Karpas-422 (cell line): ENCODE measurements around the gene SLC38A9. TPM values are rescaled to one million over a fixed set of nuclear protein-coding genes. Genes with fewer than 3 reads are reported as not detected.

Experiments
- DNase-seq: peaks from one replicate; pipeline ENCODE4 v3.0.0-alpha.2; 2015
- H2AFZ ChIP-seq: fragments of 200-600 bp; sonication (generic); 2 replicates; pipeline ENCODE4 v1.6.1; 2014; ENCODE audit warnings: antibody characterized with exemption, low read length, mixed read lengths
- H3K27ac ChIP-seq: fragments of 200-600 bp; sonication (generic); 2 replicates; pipeline ENCODE4 v1.5.1; 2014; ENCODE audit warnings: mild to moderate bottlenecking, low read length, moderate library complexity
- H3K27me3 ChIP-seq: fragments of 200-600 bp; sonication (generic); 2 replicates; pipeline ENCODE4 v1.6.1; 2014; ENCODE audit warnings: low read length, mixed read lengths
- H3K36me3 ChIP-seq: fragments of 200-600 bp; sonication (generic); 2 replicates; pipeline ENCODE4 v1.6.1; 2014; ENCODE audit warnings: low read length, mixed read lengths; ENCODE audit not compliant: insufficient read depth
- H3K4me1 ChIP-seq: fragments of 200-600 bp; sonication (generic); 2 replicates; pipeline ENCODE4 v1.6.1; 2014; ENCODE audit warnings: mild to moderate bottlenecking, low read length, mixed read lengths
- H3K4me2 ChIP-seq: fragments of 200-600 bp; sonication (generic); 2 replicates; pipeline ENCODE4 v1.6.1; 2014; ENCODE audit warnings: low read length, low read depth, mild to moderate bottlenecking; ENCODE audit not compliant: poor library complexity, severe bottlenecking
- H3K4me3 ChIP-seq: fragments of 200-600 bp; sonication (generic); 2 replicates; pipeline ENCODE4 v1.5.1; 2014; ENCODE audit warnings: mild to moderate bottlenecking, antibody characterized with exemption, low read length, mixed read lengths
- H3K79me2 ChIP-seq: fragments of 200-600 bp; sonication (generic); 2 replicates; pipeline ENCODE4 v1.6.1; 2014; ENCODE audit warnings: mild to moderate bottlenecking, low read length, mixed read lengths
- H3K9ac ChIP-seq: fragments of 200-600 bp; sonication (generic); 2 replicates; pipeline ENCODE4 v1.6.0; 2014; ENCODE audit warnings: low read length
- H3K9me2 ChIP-seq: fragments of 200-600 bp; sonication (generic), shearing (Covaris generic); replicated peaks from 2 replicates; pipeline ENCODE4 v1.6.0; 2014; ENCODE audit warnings: mild to moderate bottlenecking, low read length, moderate library complexity; ENCODE audit not compliant: insufficient read depth
- H3K9me3 ChIP-seq: fragments of 300-700, 200-600 bp; sonication (generic); 2 replicates; pipeline ENCODE4 v1.6.1; 2014; ENCODE audit warnings: low read length, mixed read lengths
- H4K20me1 ChIP-seq: fragments of 200-600 bp; sonication (generic); 2 replicates; pipeline ENCODE4 v1.6.1; 2014; ENCODE audit warnings: mild to moderate bottlenecking, antibody characterized with exemption, low read length, low read depth; ENCODE audit not compliant: insufficient read depth
- total RNA-seq: library from RNA; depleted of rRNA; stranded (reverse); fragments of >200 nt; shearing (Covaris generic); gene quantifications from 2 replicates; pipeline ENCODE4 v1.2.3, GENCODE V29; 2014; ENCODE audit warnings: low replicate concordance

Gene SLC38A9
- total RNA-seq, 1 experiment from 2014 or later: 67.0 TPM

DNA sequence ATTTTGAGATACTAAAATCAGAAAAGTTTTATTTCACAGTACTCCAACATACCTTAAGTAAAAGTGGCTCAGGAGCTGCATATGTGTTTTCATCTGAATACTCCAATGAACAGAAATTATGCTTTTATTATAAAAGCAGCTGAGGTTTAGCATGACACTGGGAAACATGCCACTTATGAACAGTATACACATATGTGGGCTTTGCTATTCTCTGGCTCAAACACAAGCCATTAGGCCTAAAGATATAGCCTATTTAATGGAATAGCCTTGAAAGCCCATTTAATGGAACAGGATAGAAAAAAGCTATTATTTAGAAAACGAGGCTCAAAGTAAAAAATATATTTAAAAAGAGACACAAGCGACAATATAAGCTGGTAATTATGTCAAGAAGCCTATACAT, 74.1 kb downstream of the SLC38A9 start:
- no peaks in the 10 kb centered on the region for H3K36me3 ChIP-seq
- no peaks in the 10 kb centered on the region for H3K79me2 ChIP-seq
- no peak overlapping the region for H2AFZ ChIP-seq
- H3K4me2 ChIP-seq: no peak overlapping the region
- no peaks in the 10 kb centered on the region for H3K9me3 ChIP-seq
- H3K27me3 ChIP-seq: no peaks in the 10 kb centered on the region
- no peak overlapping the region for H3K27ac ChIP-seq
- H3K9me2 ChIP-seq: no peaks in the 10 kb centered on the region
- H3K4me1 ChIP-seq: no peaks in the 10 kb centered on the region
- no peak for DNase-seq
- no peaks in the 10 kb centered on the region for H4K20me1 ChIP-seq
- no peak overlapping the region for H3K9ac ChIP-seq
- no peak overlapping the region for H3K4me3 ChIP-seq

DNA sequence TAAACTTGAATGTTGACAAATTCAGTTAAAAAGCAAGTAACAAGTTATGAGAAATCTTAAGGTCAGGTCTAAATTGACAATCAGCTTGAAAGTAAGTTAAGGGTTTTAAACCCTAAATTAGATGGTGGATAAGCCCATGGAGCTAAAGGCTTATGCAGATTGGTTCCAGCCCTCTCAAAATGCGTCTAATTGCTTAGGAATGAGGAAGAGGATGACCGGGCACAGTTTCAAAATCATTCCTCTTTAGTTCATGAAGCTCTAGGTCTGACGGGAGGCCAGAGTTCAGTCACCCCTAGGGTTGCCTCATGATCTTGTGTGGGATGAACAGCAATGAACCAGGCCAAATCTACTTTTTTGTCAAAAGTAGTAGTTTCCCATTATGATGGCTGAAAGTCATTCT, 75.4 kb downstream of the SLC38A9 start:
- no peaks in the 10 kb centered on the region for H3K79me2 ChIP-seq
- no peaks in the 10 kb centered on the region for H4K20me1 ChIP-seq
- no peaks in the 10 kb centered on the region for H3K9me2 ChIP-seq
- no peak overlapping the region for H3K9ac ChIP-seq
- H2AFZ ChIP-seq: no peak overlapping the region
- no peaks in the 10 kb centered on the region for H3K27me3 ChIP-seq
- no peak overlapping the region for H3K4me2 ChIP-seq
- H3K4me1 ChIP-seq: no peaks in the 10 kb centered on the region
- H3K9me3 ChIP-seq: no peaks in the 10 kb centered on the region
- H3K4me3 ChIP-seq: no peak overlapping the region
- no peaks in the 10 kb centered on the region for H3K36me3 ChIP-seq
- no peak overlapping the region for H3K27ac ChIP-seq
- no peak for DNase-seq

- no peak overlapping the region for H3K4me2 ChIP-seq
- DNase-seq: no peak
- no peaks in the 10 kb centered on the region for H3K9me3 ChIP-seq
These were observed 75.9 kb downstream of the SLC38A9 start for GRCh38 chr5:55636177-55636576.

DNA sequence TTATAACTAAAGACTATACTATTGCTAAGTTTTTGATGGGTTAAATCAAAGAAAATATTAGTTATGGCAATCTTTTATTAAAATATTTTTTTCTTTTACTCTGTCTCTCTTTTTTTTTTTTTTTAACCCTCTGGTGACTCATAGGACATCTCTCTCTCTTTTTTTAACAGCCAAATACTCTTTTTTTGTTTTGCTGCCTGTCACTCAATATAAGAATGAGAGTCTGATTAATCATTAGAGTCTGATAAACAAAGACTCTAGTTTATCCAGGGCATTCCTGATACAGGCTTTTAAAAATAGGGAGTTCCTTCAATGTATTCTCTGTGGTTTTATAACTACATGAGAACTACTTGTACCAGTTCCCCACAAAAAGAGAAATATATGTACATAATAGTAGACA, 77.3 kb downstream of the SLC38A9 start:
- H3K4me2 ChIP-seq: no peak overlapping the region

More at GRCh38 chr5:55636177-55636576, 75.9 kb downstream of the SLC38A9 start:
- H3K9me2 ChIP-seq: no peaks in the 10 kb centered on the region
- H3K4me3 ChIP-seq: no peak overlapping the region
- no peak overlapping the region for H3K9ac ChIP-seq
- H3K79me2 ChIP-seq: no peaks in the 10 kb centered on the region
- no peak overlapping the region for H3K27ac ChIP-seq
- no peaks in the 10 kb centered on the region; the same call in 1 of the 2 replicates for H3K36me3 ChIP-seq
- H2AFZ ChIP-seq: no peak overlapping the region
- H3K4me1 ChIP-seq: no peaks in the 10 kb centered on the region
- H3K27me3 ChIP-seq: no peaks in the 10 kb centered on the region
- no peaks in the 10 kb centered on the region for H4K20me1 ChIP-seq

GRCh38 chr5:55634209-55634805, 77.8 kb downstream of the SLC38A9 start:
- H3K4me1 ChIP-seq: no peaks in the 10 kb centered on the region
- H3K9me3 ChIP-seq: no peaks in the 10 kb centered on the region
- H3K4me2 ChIP-seq: no peak overlapping the region
- H3K36me3 ChIP-seq: no peaks in the 10 kb centered on the region; the same call in 1 of the 2 replicates
- DNase-seq: no peak
- no peak overlapping the region for H3K4me3 ChIP-seq
- H3K27me3 ChIP-seq: no peaks in the 10 kb centered on the region
- H4K20me1 ChIP-seq: no peaks in the 10 kb centered on the region
- no peak overlapping the region for H2AFZ ChIP-seq
- no peaks in the 10 kb centered on the region for H3K79me2 ChIP-seq
- H3K27ac ChIP-seq: no peak overlapping the region
- H3K9me2 ChIP-seq: no peaks in the 10 kb centered on the region
- H3K9ac ChIP-seq: no peak overlapping the region

More for the DNA sequence above, 77.3 kb downstream of the SLC38A9 start:
- no peaks in the 10 kb centered on the region for H3K4me1 ChIP-seq
- H3K4me3 ChIP-seq: no peak overlapping the region
- no peak overlapping the region for H3K27ac ChIP-seq
- no peaks in the 10 kb centered on the region for H3K9me2 ChIP-seq
- no peaks in the 10 kb centered on the region for H3K27me3 ChIP-seq
- no peak overlapping the region for H2AFZ ChIP-seq
- H3K36me3 ChIP-seq: no peaks in the 10 kb centered on the region; the same call in 1 of the 2 replicates
- no peak for DNase-seq
- no peaks in the 10 kb centered on the region for H4K20me1 ChIP-seq
- no peak overlapping the region for H3K9ac ChIP-seq
- no peaks in the 10 kb centered on the region for H3K79me2 ChIP-seq
- no peaks in the 10 kb centered on the region for H3K9me3 ChIP-seq

DNA sequence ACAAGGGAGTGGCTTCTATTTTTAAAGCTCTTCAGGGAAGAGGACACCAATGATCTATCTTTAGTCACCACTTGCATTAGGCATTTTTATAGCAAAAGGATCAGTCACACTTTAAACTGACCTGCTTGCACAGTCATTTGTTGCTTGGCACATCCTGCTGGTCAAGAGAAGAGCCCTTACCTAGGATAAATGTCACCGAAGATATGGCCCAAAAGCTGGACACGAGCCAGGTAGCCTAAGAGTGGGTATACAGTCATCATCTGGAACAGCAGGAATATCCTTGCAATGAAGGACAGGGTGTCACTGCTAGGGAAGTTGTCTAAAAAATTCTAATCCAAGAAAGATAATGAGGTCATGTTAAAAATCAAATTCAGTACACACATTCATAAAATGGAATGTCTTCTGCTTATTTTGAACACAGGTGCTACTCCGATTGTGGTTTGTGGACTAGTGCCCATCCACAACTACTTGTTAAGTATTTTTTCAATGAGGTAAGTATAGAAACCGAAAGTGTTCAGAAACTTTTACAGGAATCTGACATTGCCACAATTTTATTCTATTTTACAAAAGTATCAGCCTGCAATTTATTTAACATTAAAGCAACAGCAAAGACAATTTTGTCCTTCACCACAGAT, 78.4 kb downstream of the SLC38A9 start:
- no peak overlapping the region for H3K9ac ChIP-seq
- H3K9me2 ChIP-seq: no peaks in the 10 kb centered on the region
- H3K36me3 ChIP-seq: no peaks in the 10 kb centered on the region; the same call in 1 of the 2 replicates
- DNase-seq: no peak
- no peak overlapping the region for H2AFZ ChIP-seq
- H3K27me3 ChIP-seq: no peaks in the 10 kb centered on the region
- no peak overlapping the region for H3K4me3 ChIP-seq
- H3K4me2 ChIP-seq: no peak overlapping the region
- no peaks in the 10 kb centered on the region for H3K4me1 ChIP-seq
- H3K9me3 ChIP-seq: no peaks in the 10 kb centered on the region
- H4K20me1 ChIP-seq: no peaks in the 10 kb centered on the region
- H3K79me2 ChIP-seq: no peaks in the 10 kb centered on the region
- no peak overlapping the region for H3K27ac ChIP-seq

DNA sequence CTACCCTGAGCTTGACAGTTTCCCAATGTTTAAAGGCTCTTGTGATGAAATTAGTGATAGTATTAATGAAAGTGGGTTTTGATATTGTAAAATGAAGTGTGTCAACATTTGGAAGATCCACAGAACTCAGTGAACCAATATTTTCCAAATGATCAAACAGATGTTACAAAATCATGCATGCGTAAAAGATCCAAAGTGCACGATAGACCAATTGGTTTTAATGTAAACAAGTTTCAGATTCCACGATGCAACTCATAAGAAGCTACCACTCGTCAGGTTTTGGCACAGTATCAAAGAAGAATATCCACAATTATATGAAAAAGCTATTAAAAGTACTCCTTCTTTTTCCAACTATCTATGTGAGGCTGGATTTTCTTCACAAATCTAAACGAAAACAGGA, 82.3 kb downstream of the SLC38A9 start:
- Histone ChIP-seq H2AFZ (no peak overlapping the region), H3K9me2 (no peaks in the 10 kb centered on the region), H3K36me3 (no peaks in the 10 kb centered on the region; the same call in 1 of the 2 replicates), H3K79me2 (no peaks in the 10 kb centered on the region), H3K9me3 (no peaks in the 10 kb centered on the region), H3K9ac (no peak overlapping the region), H4K20me1 (no peaks in the 10 kb centered on the region), H3K4me3 (no peak overlapping the region), H3K27me3 (no peaks in the 10 kb centered on the region), H3K4me1 (no peaks in the 10 kb centered on the region), H3K4me2 (no peak overlapping the region), H3K27ac (no peak overlapping the region)
- no peak for DNase-seq

DNA sequence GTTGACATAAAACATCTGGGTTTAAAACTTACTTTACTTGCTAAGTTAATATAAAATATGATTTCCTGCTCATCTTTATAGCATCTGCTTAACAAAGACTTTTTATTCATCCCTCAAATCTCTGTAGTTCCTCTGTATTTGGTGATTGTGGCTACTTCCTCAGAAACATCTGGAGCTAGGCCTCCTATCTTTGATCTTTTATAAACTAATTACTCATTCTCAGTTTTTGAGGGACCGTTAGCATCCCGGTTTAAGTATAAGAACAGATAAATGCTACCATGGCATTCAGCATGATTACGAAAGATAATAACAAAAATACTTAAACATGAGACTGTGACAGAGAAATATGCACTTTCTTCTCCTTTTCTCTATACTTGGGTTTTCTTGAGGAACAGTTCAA, 85.3 kb downstream of the SLC38A9 start:
- H3K4me2 ChIP-seq: no peak overlapping the region
- H3K4me3 ChIP-seq: no peak overlapping the region
- no peak overlapping the region for H3K27ac ChIP-seq
- H2AFZ ChIP-seq: no peak overlapping the region
- no peaks in the 10 kb centered on the region for H3K4me1 ChIP-seq
- DNase-seq: no peak
- H3K27me3 ChIP-seq: no peaks in the 10 kb centered on the region
- no peak overlapping the region for H3K9ac ChIP-seq
- no peaks in the 10 kb centered on the region for H3K9me3 ChIP-seq
- H3K9me2 ChIP-seq: no peaks in the 10 kb centered on the region
- H3K36me3 ChIP-seq: no peaks in the 10 kb centered on the region; the same call in 1 of the 2 replicates
- H4K20me1 ChIP-seq: no peaks in the 10 kb centered on the region
- no peaks in the 10 kb centered on the region for H3K79me2 ChIP-seq
